IMR-90 (cell line): ENCODE results near the gene TRIML2.

ENCODE experiments used
- RCOR1 ChIP-seq: IDR thresholded peaks from 2 replicates; pipeline ENCODE4 v1.6.1; 2012; ENCODE audit warnings: mild to moderate bottlenecking, low read length, improper control_type of control experiment; ENCODE audit not compliant: insufficient replicate concordance
- TF ChIP-seq, protein P1 (sequence below): conservative IDR thresholded peaks from 2 replicates; pipeline ENCODE4 v1.5.1; 2012; ENCODE audit warnings: mild to moderate bottlenecking, low read depth, low read length, improper control_type of control experiment

DNA sequence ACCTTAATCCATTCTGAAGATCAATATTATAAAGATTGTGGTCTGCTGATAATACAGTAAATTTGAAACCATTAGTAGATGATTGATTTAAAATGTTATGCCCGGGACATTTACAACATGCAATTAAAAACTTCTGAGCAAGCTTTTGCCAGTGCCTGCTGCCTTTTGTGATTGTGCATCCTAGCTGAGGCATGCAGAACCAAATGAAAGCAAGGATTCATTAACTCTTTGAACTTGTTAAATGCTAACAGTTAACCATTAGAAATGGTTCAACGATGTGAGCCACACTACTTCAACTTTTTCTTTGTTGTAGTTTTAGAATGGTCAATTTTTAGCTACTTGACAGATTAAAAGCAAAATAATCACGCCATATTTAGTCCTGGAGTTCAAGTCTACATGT is 62.7 kb downstream of the TRIML2 start:
- TF ChIP-seq, protein P1, sequence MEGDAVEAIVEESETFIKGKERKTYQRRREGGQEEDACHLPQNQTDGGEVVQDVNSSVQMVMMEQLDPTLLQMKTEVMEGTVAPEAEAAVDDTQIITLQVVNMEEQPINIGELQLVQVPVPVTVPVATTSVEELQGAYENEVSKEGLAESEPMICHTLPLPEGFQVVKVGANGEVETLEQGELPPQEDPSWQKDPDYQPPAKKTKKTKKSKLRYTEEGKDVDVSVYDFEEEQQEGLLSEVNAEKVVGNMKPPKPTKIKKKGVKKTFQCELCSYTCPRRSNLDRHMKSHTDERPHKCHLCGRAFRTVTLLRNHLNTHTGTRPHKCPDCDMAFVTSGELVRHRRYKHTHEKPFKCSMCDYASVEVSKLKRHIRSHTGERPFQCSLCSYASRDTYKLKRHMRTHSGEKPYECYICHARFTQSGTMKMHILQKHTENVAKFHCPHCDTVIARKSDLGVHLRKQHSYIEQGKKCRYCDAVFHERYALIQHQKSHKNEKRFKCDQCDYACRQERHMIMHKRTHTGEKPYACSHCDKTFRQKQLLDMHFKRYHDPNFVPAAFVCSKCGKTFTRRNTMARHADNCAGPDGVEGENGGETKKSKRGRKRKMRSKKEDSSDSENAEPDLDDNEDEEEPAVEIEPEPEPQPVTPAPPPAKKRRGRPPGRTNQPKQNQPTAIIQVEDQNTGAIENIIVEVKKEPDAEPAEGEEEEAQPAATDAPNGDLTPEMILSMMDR, result no peak
- TF ChIP-seq RCOR1, result no peak
